ENCODE data around the gene BCAR1. TPM values are rescaled to one million over a fixed set of nuclear protein-coding genes. Genes with fewer than 3 reads are reported as not detected.
"Not testable (repeated sequence)": the region's sequence is repeated elsewhere in the genome, so short reads cannot be mapped to it uniquely, and the experiment has no call there.

Gene BCAR1
- total RNA-seq, 1 experiment from 2014 or later: 58.6 TPM

DNA sequence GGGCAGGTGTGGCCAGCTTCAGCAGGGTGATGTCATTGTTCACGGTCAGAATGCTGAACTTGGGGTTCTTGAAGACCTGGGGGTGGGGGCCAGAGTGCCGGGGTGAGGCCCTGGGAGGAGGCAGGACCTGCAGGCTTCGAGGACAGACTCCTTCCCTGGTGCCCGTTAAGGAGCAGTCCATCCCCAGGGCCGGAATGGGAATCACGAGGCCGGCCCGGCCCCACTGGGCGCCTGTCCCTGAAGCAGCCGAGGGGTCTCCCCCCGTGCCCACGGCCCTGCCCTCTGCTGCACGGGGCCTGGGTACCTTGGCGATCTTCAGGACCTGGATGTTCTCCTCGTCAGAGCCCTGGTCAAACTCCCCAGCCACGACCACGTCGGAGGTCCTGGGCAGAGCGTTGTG, 46.0 kb downstream of the BCAR1 start:
- DNase-seq (ENCODE audit: unreplicated experiment); H3K4me3 Mint-ChIP-seq (ENCODE audit: unreplicated experiment); CTCF ChIA-PET; POLR2A ChIA-PET; H3K27ac Mint-ChIP-seq (ENCODE audit: low read depth, unreplicated experiment); H3K9me3 Mint-ChIP-seq (ENCODE audit: unreplicated experiment); BruUV-seq (replicated peaks); H3K4me1 Mint-ChIP-seq (ENCODE audit: insufficient read depth, unreplicated experiment); H3K27me3 Mint-ChIP-seq (ENCODE audit: insufficient read depth, unreplicated experiment); H3K36me3 Mint-ChIP-seq (ENCODE audit: insufficient read depth, unreplicated experiment): not testable (repeated sequence)
- intact Hi-C loops (cut with micrococcal nuclease): loop anchor here (10.0 kb wide), 1 partner anchor 419 kb away; the partner anchor contains the start of gene ADAT1

DNA sequence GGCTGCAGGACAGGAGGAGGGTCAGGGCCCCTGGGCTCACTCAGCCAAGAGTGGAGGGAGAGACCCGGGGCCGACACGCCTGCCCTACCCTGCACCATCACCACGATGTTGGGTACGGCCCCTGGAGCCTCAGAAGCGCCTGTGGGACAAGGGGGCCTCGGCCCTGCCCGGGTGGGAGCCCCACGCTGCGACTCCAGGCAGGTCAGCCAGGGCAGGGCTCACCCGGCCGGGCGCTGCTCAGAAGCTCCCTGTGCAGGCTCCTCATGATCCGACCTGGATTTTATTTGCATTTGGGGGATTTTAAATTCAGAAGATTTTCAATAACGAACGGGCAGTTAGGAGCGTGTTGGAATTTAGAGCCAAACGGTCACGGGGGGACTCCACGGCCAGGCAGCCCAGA, 46.5 kb downstream of the BCAR1 start:
- H3K4me1 Mint-ChIP-seq (ENCODE audit: insufficient read depth, unreplicated experiment); POLR2A ChIA-PET; H3K27me3 Mint-ChIP-seq (ENCODE audit: insufficient read depth, unreplicated experiment); H3K36me3 Mint-ChIP-seq (ENCODE audit: insufficient read depth, unreplicated experiment); H3K9me3 Mint-ChIP-seq (ENCODE audit: unreplicated experiment); H3K4me3 Mint-ChIP-seq (ENCODE audit: unreplicated experiment); DNase-seq (ENCODE audit: unreplicated experiment); BruUV-seq (replicated peaks); H3K27ac Mint-ChIP-seq (ENCODE audit: low read depth, unreplicated experiment): not testable (repeated sequence)
- intact Hi-C loops (cut with micrococcal nuclease): loop anchor here (5.0 to 10.0 kb wide), 2 partner anchors 208 to 420 kb away; partner anchors contain the start of genes ADAT1 and ZNRF1
- CTCF ChIA-PET: interaction anchor here (1.5 kb wide), 1 partner anchor 29 kb away, joined by 5 read pairs; no protein-coding TSS in a partner anchor

DNA sequence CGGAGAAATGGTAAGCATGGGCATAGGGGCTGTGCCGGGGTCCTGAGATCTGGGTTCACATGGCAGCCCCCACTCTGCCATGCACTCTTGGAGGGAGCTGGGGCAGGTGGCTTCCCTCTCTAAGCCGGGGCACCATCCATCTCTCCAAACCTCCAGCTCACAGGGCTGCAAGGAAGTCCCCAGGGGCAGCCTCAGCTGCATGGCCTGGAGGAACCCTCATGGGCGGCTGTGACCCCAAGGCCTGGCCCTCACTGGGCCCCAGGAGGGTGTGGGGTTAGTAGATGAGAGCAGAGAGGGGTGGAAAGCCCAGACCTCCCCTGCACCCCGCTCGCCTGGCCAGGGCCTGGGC, 47.0 kb downstream of the BCAR1 start:
- CTCF ChIA-PET: interaction anchor here (0.9 to 1.5 kb wide), 3 partner anchors 9 to 259 kb away, joined by 3 to 5 read pairs (median 3); no protein-coding TSS in a partner anchor
- H3K27ac Mint-ChIP-seq (ENCODE audit: low read depth, unreplicated experiment): no peak overlapping the region

DNA sequence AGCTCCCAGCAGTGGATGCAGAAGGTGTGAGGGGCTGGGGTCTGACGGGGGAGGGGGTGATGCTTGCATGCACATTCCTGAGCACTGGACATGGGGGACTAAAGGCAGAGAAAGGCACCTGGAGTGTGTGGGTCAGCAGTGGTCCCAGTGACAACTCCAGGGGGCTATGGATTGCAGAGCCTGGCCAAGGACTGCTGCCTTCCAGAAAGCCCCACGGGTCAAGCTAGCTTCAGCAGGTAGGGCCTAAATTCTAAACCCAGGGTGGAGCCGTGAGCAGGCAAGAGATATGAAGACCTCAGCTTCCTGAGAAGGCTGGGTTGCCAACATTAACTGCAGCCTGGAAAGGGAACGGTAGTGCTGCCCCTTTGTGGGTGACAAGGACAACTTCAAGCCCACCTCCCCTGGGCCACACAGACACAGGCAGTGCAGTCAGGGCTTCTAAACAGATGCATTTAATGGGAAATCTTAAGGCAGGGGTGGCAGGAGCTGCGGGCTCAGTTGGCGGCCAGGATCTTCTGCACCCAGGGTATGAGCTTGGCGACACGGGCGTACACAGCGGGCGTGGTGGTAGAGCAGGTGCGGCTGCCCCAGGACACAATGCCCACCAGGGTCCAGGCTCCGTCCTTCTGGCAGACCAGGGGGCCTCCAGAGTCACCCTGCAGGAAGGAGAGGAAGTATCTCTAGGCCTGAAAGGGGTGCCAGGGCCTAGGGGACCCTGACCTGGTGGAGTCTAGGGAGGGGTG, 47.6 kb downstream of the BCAR1 start:
- no peak overlapping the region for H3K27ac Mint-ChIP-seq (ENCODE audit: low read depth, unreplicated experiment)
- ChIA-PET CTCF (interaction anchor here (0.9 to 1.5 kb wide), 3 partner anchors 10 to 260 kb away, joined by 3 to 5 read pairs (median 3); no protein-coding TSS in a partner anchor), POLR2A (no interaction called here)
- no peaks in the 10 kb centered on the region for H3K9me3 Mint-ChIP-seq (ENCODE audit: unreplicated experiment)
- no TSS peak for BruUV-seq (replicated peaks)
- TF ChIP-seq, protein P1, sequence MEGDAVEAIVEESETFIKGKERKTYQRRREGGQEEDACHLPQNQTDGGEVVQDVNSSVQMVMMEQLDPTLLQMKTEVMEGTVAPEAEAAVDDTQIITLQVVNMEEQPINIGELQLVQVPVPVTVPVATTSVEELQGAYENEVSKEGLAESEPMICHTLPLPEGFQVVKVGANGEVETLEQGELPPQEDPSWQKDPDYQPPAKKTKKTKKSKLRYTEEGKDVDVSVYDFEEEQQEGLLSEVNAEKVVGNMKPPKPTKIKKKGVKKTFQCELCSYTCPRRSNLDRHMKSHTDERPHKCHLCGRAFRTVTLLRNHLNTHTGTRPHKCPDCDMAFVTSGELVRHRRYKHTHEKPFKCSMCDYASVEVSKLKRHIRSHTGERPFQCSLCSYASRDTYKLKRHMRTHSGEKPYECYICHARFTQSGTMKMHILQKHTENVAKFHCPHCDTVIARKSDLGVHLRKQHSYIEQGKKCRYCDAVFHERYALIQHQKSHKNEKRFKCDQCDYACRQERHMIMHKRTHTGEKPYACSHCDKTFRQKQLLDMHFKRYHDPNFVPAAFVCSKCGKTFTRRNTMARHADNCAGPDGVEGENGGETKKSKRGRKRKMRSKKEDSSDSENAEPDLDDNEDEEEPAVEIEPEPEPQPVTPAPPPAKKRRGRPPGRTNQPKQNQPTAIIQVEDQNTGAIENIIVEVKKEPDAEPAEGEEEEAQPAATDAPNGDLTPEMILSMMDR (IDR thresholded peaks at IDR 0.05; ENCODE audit: unreplicated experiment): no peak
- DNase-seq (ENCODE audit: unreplicated experiment): no peak
- no peaks in the 10 kb centered on the region for H3K36me3 Mint-ChIP-seq (ENCODE audit: insufficient read depth, unreplicated experiment)
- intact Hi-C loops (cut with micrococcal nuclease): loop anchor here (5.0 to 10.0 kb wide), 2 partner anchors 207 to 421 kb away; partner anchors contain the start of genes ADAT1 and ZNRF1
- no peak overlapping the region for H3K4me3 Mint-ChIP-seq (ENCODE audit: unreplicated experiment)
- no peaks in the 10 kb centered on the region for H3K4me1 Mint-ChIP-seq (ENCODE audit: insufficient read depth, unreplicated experiment)
- no peaks in the 10 kb centered on the region for H3K27me3 Mint-ChIP-seq (ENCODE audit: insufficient read depth, unreplicated experiment)

More for the DNA sequence above, 47.0 kb downstream of the BCAR1 start:
- Mint-ChIP-seq H3K4me3 (ENCODE audit: unreplicated experiment) (no peak overlapping the region), H3K27me3 (ENCODE audit: insufficient read depth, unreplicated experiment) (no peaks in the 10 kb centered on the region), H3K36me3 (ENCODE audit: insufficient read depth, unreplicated experiment) (no peaks in the 10 kb centered on the region), H3K9me3 (ENCODE audit: unreplicated experiment) (no peaks in the 10 kb centered on the region), H3K4me1 (ENCODE audit: insufficient read depth, unreplicated experiment) (no peaks in the 10 kb centered on the region)
- intact Hi-C loops (cut with micrococcal nuclease): loop anchor here (5.0 to 10.0 kb wide), 2 partner anchors 207 to 420 kb away; partner anchors contain the start of genes ADAT1 and ZNRF1
- DNase-seq (ENCODE audit: unreplicated experiment): no peak
- TF ChIP-seq, protein P1 (IDR thresholded peaks at IDR 0.05; ENCODE audit: unreplicated experiment): no peak
- POLR2A ChIA-PET: no interaction called here
- no TSS peak for BruUV-seq (replicated peaks)

DNA sequence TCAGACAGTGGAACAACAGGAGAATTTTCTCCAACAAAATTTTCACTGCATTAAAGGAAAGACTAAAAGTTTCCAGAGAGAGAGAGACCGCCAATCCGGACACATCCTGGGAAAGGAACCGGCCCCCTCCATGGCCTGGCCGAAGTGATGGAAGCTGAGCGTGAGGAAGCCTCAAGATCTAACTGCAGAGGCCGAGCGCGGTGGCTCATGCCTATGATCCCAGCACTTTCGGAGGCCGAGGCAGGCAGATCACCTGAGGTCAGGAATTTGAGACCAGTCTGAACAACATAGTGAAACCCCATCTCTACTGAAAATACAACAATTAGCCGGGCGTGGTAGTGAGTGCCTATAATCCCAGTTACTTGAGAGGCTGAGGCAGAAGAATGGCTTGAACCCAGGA, 48.3 kb downstream of the BCAR1 start:
- H3K4me3 Mint-ChIP-seq (ENCODE audit: unreplicated experiment): no peak overlapping the region
- ChIA-PET CTCF (interaction anchor here (0.6 to 2.0 kb wide), 4 partner anchors 10 to 201 kb away, joined by 3 to 5 read pairs (median 4); no protein-coding TSS in a partner anchor), POLR2A (no interaction called here)
- H3K4me1 Mint-ChIP-seq (ENCODE audit: insufficient read depth, unreplicated experiment): no peaks in the 10 kb centered on the region
- DNase-seq (ENCODE audit: unreplicated experiment): no peak
- no peaks in the 10 kb centered on the region for H3K36me3 Mint-ChIP-seq (ENCODE audit: insufficient read depth, unreplicated experiment)
- TF ChIP-seq, protein P1 (IDR thresholded peaks at IDR 0.05; ENCODE audit: unreplicated experiment): no peak
- intact Hi-C loops (cut with micrococcal nuclease): loop anchor here (5.0 to 10.0 kb wide), 2 partner anchors 206 to 422 kb away; partner anchors contain the start of genes ADAT1 and ZNRF1
- H3K27ac Mint-ChIP-seq (ENCODE audit: low read depth, unreplicated experiment): no peak overlapping the region
- H3K9me3 Mint-ChIP-seq (ENCODE audit: unreplicated experiment): no peaks in the 10 kb centered on the region
- BruUV-seq (replicated peaks): no TSS peak
- peaks cover 1% of the 10 kb centered on the region for H3K27me3 Mint-ChIP-seq (ENCODE audit: insufficient read depth, unreplicated experiment)

All from MCF 10A (cell line).